NCI-H2171 treated with DMSO at 0.1 percent for 48 hours (cell line): ENCODE results near the gene C8A.

Experiments
- DNase-seq: peaks from one replicate; lab custom pipeline; 2025; lab: John Stamatoyannopoulos, UW

C8A gene

DNA sequence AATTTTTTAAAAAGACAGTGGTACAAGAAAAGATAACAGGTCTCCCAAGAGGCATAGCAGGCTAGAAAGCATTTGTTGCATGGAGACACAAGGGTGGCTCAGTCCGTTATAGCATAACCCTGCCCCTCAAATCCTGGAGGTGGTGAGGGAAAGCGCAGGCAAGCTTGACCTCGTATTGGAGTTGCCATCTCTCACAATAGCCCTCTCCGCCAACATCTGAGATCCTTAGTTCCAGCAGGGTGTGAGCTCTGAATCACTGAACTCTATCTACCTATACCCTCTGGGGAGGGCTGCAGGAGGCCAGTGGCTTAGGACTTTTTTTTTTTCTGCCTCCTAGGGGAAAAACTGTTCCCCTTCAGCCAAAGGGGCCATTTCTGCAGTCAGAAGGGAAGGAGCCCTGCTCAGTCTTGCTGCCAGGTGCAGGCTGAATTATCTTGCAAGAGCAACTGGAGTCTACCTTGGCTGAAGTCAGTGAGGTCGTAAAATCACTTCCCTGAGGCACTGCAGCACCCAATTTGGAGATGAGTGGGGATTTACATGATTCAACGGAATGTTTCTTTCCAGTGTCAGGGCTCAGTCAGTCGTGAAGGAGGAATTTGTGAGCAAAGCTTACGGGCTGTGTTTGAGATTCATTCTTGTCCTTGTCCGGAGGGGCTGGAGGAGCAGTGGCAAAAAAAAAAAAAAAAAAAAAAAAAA lies 17.2 kb upstream of the C8A start:
- DNase-seq: no peak

DNA sequence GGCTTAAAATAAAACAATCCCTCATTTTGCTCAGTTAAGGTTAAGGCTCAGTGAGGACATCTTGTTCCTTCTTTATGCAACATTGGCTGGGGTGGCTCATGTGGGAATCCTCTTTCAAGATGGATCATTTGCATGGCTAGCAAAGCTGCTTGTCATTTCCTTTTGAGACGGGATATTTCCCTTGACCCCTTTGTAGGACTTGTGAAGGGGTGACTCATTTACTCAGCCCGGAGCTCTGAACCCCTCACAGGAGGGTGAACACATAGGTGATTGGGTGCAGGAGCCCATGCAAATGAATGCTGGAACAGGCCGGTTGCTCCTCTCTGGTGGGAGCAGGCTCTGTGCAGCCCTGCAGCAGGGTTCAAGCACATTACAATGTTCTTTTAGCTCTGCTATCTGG lies 15.8 kb upstream of the C8A start:
- no peak for DNase-seq

DNA sequence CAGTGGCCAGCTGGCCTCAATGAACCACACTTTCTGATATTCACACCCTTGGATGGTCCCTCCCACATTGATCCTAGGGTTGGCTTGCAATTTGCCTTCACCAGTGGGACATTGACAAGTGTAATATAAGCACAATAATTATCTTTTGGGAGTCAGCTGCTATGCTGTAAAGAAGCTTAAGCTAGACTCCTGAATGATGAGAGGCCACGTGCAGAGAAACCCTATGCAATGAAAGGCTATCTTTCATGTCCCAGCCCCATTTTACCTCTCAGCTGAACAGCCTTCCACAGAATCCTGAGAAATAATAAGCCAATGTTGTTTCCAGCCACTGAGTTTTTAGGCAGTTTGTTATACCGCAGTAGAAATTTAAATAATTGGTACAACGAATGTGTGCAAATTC lies 11.1 kb upstream of the C8A start:
- DNase-seq: no peak

DNA sequence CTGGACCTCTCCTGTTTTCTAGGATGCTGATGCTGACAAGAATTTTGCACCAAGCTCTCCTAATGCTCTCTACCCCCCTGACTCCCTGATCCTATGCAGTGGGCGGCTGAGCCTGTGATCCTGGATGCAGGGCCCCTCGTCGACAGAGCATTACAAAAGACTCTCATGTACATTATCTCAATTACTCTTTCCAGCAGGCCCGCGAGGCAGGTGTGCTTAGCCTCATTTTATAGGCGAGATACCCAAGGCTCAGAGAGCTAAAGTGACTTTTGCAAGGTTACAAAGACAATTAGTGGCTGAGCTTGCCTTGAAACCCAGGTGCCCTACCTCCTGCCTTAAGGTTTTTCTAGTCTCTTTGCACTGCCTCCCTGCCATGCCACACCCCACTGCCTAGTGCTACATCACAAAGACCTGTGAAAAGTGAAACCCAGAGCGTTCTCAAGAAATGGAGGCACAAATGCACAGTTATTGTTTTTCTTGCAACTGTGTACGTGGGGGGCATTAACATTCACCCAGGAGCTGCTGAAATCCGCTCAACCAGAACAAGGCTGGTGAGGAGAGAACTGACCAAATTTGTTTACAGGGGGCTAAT lies 10.0 kb upstream of the C8A start:
- DNase-seq: no peak

DNA sequence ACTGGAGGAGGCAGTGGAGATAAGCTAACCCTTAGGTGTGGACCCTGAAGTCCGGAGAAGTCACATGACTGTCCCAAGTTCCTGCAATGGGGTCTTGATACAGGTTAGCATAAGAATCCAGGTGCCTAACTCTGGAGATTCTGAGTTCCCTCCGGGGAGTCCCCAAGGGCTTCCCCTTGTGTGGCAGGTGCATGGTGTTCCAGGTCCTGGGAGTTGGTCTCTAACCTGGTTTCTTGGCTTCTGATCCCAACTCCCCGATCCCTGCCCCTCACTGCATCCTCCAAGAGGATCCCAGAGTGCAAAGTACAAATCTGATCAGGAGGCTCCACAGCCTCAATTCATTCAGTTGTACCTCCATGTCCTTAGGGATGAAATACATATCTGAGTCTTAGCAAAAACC lies 9.3 kb upstream of the C8A start:
- DNase-seq: no peak

DNA sequence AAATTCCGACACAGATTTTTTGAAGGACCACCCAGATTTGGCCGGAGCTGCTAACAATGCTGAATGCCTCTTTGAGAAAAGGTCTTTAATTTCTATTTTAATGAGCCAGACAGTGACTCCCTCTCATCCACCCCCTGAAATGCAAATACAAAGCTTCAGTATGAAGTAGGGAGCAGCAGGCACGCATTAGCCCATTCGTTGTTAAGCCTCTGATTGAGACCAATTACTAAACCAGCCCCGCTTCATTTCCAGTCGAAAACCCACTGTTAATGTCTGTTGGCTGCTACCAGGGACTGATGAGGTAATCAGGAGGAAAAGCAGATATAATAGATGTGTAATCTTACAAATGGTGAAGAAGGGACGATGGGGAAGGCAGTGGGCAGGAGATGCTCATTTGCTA lies 4.8 kb upstream of the C8A start:
- DNase-seq: no peak

DNA sequence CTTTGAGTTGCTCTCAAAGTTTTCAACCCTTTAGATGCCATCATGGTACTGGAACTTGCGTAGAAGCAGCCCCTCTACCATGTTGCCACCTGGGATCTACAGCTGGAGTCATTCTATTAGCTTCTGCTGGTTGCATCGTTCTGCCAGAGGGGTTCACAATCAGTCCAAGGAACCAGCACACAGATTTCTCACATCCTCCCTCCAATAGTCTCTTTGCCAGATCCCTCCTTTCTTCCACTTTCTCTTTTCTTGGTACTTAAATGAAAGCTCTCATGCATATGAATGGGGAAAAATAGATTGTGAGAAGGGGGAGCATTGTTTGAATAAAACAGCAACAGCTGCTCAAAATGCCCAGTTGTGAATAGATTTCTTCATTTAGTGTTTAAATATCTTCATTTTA lies 4.2 kb upstream of the C8A start:
- no peak for DNase-seq

DNA sequence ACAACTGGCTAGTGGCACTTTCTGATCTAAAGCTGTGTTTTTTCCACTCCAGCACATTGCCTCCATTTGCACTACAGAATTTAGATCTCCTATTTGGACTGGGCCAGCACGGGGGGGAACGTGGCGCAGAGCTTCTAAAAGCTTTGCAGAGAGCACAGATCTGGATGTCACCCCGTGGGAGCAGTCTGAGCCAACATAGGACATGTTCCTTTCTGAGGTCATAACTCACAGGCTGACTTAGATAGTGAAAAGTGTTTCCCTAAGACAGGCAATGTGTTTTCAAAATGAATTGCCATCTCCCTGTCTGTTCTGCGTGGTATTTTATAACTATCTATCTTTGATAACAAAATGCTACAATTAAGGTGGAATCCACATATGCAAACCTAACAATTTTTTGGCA lies 3.7 kb upstream of the C8A start:
- no peak for DNase-seq

DNA sequence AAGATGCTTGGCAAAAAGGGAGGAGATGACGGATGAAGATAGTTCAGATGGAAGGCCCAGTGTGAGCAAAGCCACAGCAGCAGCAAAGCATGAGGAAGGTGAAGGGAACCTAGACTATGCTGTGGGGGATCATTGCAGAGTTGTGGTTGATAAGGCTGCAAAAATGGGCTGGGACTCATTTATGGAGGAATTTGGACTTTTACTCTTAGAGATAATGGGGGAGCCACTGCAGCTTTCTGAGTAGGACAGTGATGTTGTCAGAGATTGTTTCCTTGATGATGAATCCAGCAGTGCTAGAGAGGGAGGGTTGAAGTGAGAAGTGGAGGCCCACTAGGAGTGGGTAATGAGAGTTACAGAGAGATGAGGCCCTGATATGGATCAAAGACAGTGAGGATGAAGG lies 2.1 kb upstream of the C8A start:
- DNase-seq: no peak

DNA sequence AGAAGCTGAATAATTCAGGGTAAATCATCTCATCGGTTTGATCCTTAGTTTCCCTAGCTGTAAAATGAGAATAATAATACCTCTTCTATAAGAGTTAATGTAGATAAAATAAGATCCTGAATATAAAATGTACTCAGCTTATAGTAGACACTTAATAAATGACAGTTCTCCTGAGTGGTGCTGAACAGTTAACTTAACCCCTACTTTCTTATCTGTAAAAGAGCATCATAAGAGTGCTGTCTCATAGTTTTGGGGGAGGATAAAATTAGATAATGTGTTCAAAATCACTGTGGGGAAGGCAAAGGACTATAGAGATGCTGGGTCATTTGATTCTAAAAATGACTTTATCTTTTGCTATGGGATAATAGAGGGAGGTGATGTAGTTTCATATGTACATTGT lies 593 bp downstream of the C8A start:
- no peak for DNase-seq

DNA sequence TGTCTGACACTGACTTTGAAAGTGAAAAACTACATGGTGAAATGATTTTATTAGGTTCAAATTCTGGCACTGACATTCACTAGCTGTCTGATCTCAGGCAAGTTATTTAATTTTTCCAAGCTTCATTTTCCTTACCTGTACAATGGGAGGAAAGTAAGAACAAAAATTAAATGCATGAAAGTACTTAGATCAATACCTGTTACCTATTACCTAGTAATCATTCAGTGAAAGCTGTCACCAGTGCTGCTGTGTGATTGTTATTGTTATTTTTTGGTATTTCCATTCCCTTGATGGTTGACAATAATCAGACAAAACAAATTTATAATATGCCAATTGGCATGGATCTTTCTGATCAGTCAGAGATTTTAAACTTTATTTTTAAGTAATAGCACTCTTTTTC lies 1.6 kb downstream of the C8A start:
- no peak for DNase-seq

DNA sequence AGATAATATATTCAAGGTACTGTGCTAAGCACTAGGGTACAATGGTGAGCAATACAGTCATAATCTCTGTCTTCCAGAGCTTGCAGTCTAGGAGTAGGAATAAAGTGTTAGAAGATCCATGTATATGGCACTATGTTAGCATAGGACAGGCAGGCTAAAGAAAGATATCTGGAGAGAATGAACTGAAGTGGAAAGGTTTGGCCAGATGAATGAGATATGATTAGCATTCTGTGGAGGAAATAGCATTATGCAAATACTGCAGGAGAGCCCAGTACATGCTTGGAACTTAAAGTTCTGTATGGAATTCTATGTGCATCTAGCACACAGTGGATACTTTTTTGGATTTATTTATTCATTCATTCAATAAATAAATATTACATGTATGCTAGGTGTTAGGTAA lies 4.7 kb downstream of the C8A start:
- DNase-seq: no peak

DNA sequence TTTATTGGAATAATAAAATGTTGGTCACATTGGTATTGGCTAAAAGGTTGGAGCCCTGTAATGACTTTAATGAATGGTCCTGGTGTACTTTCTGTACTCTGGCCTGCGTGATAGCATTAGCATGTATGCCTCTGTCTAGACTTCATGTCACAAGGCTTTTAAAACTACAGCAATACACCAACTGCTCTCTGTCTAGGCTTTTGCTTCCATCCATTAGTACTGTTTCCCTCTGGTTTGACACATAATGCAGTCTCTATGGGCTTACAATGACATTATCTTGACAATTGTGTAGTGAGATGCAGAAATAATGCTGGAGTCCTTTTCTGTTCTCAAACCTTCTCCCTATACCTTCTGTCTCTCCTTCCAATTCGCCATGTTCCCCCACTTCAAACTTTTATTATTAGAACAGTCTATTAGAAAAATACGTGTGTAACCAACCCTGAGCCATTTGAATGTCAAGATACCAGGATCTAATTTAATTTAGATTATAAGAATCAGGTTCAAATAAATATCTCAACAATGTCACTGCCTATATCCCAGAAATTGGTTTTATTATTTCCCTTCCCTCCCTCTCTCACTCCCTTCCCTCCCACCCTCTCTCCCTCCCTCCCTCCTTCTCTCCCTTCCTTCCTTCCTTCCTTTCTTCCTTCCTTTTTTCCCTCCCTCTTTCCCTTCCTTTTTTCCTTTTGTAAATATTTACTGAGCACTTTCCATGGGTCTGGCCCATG lies 8.8 kb downstream of the C8A start:
- no peak for DNase-seq

DNA sequence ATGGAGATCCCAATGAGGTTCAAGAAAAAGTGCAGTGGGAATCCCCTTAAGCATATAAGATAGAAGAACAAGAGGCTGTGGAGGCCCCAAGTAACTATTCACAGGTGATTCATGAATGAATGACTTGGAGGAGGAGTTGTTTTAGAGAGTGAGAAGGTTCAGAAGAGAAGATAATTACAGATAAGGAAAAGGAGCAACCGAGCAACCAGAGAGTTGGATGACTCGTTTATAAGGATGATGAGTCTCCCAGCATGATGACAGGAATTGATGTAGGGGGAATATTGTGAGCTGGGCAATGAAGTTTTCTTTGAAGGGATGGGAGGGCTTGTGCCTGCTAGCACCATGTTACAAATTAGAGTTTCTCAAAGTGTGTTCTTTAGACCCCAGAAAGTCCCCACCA lies 9.8 kb downstream of the C8A start:
- DNase-seq: no peak

DNA sequence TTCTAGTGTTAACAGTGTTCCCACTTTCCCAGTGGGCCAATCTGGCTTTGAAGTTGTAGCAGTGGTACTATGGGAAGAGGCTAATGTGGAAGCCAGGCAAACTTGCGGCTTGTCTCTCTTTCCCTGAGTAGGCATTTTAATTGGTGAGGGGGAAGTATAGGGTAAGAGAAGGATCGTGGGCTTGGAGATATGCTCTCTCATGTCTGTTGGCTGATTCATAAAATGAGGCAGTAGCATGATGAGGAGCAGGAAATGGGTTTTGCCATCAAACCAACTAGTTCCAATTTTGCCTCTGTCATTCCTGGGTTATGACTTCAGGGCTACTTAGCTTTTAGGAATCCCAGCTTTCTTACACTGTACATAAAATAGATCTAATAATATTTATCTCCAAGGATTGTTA lies 12.1 kb downstream of the C8A start:
- no peak for DNase-seq

DNA sequence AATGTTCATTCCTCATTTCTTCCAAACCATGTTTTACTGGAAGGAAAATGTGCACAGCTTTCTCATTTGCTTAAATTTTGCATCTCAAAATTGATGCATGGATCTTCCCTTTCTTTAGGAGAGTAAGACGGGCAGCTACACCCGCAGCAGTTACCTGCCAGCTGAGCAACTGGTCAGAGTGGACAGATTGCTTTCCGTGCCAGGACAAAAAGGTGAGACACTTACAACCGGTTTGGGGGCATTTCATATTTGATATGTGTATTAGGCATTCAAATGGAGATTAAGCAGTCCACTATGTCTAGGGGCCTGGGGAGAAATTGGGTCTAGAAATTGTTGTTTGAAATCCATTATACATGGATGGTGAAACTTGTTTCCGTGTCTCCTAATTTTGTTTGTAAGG lies 12.9 kb downstream of the C8A start:
- no peak for DNase-seq

DNA sequence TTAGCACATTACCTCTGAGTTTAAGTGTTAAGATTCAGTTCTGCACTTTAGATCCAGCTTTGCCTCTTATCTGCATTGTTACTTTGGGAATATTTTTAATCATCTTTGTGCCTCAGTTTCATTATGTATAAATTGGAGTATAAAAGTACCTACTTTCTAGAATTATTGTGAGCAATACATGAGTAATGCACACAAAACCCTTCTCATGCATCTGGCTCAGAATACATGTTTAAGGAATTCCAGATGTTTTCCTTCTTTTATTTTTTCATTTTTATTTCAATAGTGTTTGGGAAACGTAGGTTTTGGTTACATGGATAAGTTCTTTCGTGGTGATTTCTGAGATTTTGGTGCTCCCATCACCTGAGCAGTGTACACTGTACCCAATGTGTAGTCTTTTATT lies 14.2 kb downstream of the C8A start:
- no peak for DNase-seq

DNA sequence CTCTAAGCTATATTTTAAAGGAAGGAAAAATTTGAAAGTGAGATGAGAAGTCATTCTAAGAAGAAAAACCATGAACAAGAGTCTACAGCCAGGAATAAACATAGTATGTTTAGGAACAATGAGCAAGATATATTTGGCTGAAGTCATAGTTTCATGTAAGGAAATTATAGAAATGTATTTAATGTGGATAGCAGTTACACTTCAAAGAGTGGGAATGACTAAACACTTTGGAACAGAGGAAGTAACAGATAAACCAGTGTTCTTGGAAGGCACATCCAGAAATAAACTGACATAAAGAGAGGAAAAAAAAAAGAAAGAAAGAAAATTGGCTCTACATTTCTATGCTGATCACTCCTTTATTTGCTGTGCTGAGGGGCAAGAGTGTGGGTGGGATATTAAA lies 18.0 kb downstream of the C8A start:
- DNase-seq: no peak

DNA sequence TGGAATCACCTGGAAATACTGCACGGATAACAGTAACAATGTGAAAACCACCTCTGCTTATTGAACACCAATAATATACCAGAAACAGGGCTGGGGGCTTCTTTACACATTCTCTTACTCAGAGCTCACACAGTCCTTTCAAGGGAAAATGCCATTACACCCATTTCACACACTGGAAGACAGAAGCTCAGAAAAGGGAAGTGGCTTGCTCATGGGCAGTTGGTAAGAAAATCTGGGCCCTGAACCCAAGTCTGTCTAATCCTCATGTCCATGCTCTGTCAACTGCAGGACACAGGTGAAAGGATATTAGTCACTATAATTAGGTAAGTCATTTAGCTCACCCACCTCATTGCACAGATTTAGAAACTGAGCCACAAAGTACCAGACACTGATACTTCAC lies 18.6 kb downstream of the C8A start:
- DNase-seq: no peak

DNA sequence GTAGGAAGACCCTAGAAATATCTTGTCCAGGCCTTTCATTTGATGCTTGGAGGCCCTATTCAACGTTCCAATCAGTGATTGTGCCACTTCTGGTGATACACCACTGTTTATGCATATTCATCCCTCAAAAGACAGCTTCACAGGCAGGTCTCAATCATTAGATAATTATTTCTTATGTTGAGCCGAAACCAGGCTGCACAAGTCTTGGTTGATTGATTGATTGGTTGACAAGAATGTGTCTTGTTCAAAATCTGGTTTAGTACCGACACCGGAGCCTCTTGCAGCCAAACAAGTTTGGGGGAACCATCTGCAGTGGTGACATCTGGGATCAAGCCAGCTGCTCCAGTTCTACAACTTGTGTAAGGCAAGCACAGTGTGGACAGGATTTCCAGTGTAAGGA lies 20.1 kb downstream of the C8A start:
- peak; percentile 63 for DNase-seq

DNA sequence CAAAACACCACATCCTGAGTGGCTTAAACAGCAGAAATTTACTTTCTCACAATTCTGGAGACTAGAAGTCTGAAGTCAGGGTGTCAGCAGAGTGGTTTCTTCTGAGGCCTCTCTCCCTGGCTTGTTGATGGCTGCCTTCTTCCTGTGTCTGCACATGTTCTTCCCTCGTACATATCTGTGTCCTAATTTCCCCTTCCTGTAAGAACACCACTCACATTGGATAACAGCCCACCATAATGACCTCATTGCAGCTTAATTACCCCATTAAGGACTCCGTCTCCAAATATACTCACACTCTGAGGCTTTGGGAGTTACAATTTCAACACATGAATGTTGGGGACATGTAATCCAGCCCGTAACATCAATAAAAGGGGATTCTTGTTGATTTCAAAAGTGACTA lies 23.4 kb downstream of the C8A start:
- DNase-seq: no peak

DNA sequence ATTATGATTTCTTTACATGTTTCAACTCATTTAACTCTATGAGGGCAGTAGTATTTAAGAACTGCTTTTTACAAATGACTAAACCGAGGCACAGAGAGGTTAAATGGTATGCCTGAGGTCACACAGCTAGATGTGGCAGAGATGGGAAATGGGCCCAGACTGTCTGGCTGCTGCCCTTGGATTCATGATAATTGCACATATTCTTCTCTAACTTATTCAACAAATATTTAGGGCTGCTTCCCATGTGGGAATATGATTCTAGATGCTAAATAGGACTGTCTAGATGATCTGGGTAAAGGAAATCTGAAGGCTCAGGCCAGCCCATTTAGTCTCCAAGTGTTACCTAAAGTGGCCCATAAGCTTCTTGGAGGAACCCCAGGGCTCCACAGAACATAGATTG lies 26.2 kb downstream of the C8A start:
- DNase-seq: no peak

DNA sequence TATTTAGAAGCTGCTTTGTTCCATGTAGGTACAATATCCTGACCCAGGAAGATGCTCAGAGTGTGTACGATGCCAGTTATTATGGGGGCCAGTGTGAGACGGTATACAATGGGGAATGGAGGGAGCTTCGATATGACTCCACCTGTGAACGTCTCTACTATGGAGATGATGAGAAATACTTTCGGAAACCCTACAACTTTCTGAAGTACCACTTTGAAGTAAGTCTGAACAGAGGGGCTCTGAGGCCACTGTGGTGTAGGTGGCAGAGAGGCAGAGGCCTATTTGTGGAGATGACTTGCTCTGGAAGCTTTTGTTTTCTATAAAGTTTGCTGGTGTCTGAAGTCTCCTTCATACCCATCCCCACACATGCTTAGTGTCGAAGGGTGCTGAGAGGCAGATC lies 26.8 kb downstream of the C8A start:
- DNase-seq: no peak

DNA sequence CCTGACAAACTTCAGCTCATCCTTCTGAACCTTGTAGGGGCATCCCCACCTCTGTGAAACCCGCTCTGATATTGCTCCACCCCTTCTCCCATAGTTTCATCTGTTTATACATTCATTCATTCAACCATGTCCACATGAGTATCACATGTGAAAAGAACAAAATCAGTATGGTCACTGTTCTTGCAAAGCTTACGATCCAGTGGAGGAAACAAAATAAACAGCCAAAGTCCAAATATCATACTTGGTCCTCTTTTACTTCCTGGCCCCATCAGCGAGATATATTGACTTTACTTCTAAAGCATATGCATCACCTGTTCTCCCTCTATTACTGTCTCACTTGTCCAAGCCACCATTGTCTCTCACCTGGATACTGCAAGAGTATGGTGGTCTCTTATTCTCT lies 35.6 kb downstream of the C8A start:
- no peak for DNase-seq
